HG03045 (cell line): ENCODE measurements around the gene DUSP12.
A peak's percentile ranks its signal among the peaks of the same experiment; 100 is the strongest.

ENCODE experiments used
- ATAC-seq: cut with Tn5 transposase; IDR thresholded peaks from one replicate; pipeline ENCODE4 v1.9.1; 2021; ENCODE audit warnings: mild to moderate bottlenecking, moderate library complexity; ENCODE audit not compliant: unreplicated experiment

Gene DUSP12

DNA sequence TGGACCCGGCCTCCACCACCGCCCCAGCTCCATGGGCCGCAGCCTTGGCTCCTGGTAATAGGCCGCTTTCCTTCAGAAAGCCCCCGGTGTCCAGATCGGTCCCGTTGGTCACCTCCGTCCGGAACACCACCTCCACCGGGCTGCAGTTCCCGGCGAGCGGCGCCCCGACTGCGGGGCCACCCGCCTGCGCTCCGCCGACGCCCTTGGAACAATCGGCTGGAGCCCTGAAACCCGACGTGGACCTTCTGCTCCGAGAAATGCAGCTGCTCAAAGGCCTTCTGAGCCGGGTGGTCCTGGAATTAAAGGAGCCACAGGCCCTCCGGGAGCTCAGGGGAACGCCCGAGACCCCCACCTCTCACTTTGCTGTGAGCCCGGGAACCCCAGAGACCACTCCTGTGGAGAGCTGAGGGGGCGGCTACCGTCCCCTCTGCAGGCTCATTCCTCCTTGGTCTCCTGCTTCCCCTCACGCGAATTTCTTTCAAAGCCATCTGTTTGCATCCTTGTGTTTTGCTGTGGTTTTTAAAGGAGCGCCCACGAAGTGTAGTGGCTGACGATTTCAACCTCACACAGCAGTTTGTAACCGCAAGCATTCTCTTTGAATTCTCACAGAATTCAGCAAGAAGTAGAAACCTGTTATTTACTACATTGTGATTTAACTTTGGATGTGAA, 22.2 kb upstream of the DUSP12 start:
- peak; percentile 15 for ATAC-seq

GRCh38 chr1:161728376-161729226, 21.0 kb upstream of the DUSP12 start:
- no peak for ATAC-seq

DNA sequence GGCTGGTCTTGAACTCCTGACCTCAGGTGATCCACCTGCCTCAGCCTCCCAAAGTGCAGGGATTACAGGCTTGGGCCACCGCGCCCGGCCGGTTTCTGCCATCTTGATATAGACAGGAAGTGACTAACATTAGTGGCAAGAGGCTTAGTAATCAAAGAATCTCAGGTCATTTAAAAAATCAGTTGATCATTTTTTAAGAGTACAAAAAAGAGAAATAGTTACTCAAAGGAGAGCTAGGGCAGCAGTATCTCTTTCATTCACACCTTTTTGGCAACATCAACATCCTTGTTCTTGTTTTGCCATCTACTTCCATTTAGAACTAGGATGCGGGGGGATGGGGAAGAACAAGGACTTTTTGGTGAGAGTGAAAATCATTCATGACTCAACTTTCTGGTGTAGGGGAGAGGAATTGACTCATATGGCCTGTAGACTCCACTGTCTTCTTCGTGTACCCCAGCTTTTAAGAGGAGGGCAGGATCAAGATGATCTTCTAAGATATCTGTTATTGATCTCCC, 19.5 kb upstream of the DUSP12 start:
- no peak for ATAC-seq

DNA sequence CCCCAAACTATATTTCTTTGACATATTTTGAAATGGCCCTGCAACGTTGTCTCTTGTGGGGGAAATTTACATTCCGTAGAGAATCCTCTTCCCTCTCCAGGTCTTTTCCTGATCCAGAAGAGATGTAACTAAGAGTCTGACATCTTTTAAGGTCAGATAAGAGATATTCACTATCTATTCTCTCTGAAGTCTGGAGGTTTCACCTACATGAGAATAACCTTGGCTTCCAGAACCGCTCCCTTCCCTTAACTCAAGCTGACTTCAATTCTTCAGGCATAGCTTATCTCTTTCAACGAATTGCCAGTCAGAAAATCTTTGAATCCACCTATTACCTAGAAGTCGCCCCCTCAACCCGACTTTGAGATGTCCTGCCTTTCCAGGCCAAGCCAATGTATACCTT, 18.3 kb upstream of the DUSP12 start:
- no peak for ATAC-seq

DNA sequence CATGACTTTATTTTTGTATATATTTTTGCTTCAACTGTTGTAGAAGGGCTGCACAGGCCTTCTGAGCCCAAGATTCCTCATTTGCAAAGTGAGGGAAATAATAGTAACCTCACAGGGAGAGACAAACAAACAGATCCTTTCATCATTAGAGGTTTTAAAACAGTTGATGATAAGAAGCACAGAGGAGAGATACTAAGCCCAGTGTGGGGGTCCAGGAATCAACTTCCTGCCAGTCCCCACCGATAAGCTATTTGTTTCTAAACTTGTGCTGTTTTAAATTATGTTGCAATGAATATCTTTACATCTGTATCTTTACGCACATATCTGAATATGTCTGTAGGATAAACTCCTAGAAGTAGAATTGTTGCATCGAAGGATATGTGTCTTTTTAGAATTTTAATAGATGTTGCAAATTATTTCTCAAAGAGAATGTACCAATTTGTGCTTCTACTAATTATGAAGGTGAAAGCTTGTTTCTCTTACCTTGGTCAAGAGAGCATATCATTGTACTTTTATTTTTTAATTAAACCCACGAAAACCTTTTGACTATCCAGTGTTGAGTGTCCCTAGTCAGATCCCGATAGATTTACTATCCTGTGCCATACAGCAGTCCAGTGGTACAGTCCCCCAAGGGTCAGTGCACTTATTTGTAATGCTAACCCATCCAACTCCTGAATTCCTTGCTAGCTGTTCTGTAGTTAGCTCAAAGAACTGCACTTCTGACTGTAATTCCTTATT, 17.4 kb upstream of the DUSP12 start:
- ATAC-seq: no peak

DNA sequence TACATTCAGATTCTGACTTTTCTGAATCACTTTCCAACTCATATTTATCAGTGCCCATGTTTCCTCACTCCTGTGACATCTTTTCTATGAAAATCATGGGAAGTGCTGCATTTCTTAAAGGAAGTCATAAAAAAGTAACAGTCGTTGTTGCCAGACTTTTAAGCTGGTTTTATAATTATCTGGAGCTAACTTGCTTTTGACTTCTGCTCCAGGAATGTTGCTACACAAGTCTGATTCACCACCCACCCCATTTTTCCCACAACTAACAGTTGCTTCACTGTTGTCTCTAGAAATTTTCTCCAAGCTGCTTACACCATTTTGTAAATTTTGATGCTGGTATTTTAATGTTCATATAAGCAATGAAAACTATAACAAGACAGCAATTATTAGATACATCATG, 16.1 kb upstream of the DUSP12 start:
- no peak for ATAC-seq

DNA sequence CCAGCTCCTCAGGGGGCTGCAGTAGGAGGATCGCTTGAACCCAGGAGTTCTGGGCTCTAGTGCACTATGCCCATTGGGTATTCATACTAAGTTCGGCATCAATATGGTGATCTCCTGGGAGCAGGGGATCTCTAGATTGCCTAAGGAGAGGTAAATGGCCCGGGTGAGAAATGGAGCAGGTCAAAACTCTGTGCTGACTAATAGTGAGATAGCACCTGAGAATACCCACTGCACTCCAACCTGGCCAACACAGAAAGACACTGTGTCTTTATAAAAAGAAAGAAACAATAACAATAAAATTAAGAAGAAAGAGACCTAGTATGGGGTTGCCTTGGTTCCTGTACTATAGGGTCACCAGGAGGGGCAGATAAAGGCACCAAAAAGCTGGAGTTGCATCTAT, 13.7 kb upstream of the DUSP12 start:
- no peak for ATAC-seq

DNA sequence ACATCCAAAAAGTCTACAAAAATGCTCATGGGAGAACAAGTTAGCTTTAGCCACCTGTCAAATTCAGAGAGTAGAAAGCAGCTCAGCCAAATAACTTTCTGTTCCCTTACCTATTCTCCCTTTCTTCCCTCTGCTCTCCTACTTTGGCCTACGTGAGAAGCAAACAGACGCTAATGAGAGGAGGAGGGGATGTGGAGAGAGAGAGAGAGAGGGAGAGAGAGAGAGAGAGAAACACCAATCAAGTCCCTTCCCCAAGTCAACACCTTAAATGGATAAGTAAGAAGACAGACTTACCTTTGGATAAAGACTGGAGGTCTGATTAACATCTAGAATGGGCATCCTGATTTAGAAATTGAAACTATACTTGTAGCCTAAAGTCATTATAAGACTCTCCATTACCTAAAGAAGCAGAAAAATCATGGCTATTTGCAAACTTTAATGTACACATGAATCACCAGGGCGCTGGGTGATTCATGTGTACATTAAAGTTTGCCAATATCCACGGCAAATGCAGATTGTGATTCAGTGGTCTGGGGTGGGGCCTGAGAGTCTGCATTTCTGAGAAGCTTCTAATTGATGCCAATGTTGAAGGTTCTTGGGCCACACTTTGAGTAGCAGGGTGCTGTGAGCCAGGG, 13.1 kb upstream of the DUSP12 start:
- ATAC-seq: no peak

DNA sequence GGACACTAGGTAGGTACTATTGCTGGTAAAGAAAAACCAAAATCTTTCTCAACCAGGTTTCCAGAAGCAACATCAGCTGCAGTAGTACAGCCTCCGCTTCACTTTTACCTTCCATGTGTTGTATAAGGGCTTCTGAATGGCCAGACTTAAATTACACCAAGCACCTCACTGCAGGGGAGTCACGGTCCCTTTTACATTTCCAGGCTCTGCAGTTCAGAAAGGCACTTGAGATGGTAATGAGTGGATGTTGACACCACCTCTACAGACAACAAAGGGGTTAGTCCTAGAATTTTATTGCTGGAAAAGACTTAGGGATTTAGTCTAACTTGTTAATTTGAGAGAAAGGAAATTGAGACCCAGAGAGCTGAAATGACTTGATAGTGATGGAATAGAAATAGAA, 12.0 kb upstream of the DUSP12 start:
- ATAC-seq: no peak

GRCh38 chr1:161738627-161739287, 10.8 kb upstream of the DUSP12 start:
- ATAC-seq: peak; percentile 67

GRCh38 chr1:161739865-161740566, 9.6 kb upstream of the DUSP12 start:
- no peak for ATAC-seq

DNA sequence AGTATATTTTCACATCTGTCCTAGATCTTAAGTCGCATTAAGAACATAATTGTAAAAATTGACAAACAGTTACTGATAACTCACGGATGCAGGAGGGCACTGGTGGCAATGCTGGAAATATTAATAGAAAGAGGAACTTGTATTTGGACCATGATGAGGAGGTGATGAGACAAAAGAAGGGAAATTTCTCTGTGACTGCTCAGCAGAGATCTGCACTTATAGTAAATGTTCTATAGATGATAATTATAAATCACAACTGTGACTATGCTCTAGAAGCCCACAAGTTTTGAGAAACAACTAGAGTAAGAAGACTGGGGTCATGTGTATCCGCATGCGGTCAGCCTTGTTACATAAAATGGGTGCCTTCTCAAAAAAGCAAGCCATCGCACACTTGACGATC, 8.7 kb upstream of the DUSP12 start:
- no peak for ATAC-seq

GRCh38 chr1:161743231-161743630, 6.4 kb upstream of the DUSP12 start:
- ATAC-seq: no peak

GRCh38 chr1:161747801-161748200, 1.8 kb upstream of the DUSP12 start:
- ATAC-seq: no peak

DNA sequence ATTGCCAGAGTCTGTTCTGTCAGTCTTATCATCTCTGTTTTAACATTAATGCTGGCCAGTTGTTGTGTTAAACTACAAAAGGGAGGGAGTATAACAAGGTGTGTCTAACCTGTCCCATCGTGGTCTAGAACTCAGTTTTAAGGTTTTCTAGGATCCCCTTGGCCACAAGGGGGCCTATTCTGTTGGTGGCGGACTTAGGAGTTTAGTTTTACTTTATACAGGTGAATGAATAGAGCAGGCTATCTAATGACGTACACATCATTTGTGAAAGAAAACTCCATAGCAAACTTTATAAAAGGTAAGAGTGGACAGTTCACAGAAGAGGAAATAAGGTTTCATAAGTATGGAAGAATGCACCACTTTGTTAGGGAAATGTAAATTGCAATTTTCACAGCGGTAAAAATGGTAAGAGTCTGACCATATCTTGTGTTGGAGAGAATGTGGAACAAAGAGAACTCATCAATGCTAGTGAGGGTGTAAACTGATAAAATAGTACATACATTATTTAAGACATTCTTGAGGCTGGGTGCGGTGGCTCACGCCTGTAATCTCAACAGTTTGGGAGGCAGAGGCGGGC, 14.0 kb downstream of the DUSP12 start:
- no peak for ATAC-seq

- peak; percentile 64 for ATAC-seq
These were observed 16.8 kb downstream of the DUSP12 start, which contains the start of gene ATF6 for GRCh38 chr1:161766102-161766981. TSS of gene ATF6 (plus strand) at chr1:161766320. CDS start at chr1:161766361, 41 bp downstream.

GRCh38 chr1:161768461-161768860, 18.9 kb downstream of the DUSP12 start:
- ATAC-seq: no peak

- no peak for ATAC-seq
These were observed 19.5 kb downstream of the DUSP12 start for GRCh38 chr1:161768986-161769672.
